ENCODE data around the gene IGSF22.

The IGSF22 gene

GRCh38 chr11:18707811-18708340, 18.1 kb downstream of the IGSF22 start:
- Histone ChIP-seq H3K27ac (ENCODE audit: low read length) (no peak overlapping the region), H3K27me3 (ENCODE audit: control insufficient read depth, insufficient read depth, low read length) (no peaks in the 10 kb centered on the region), H3K9ac (ENCODE audit: low read length) (no peak overlapping the region), H3K4me1 (ENCODE audit: control insufficient read depth, low read depth, low read length) (no peaks in the 10 kb centered on the region), H3K36me3 (ENCODE audit: control insufficient read depth, low read depth, low read length) (no peaks in the 10 kb centered on the region), H3K9me3 (ENCODE audit: control insufficient read depth, low read depth, low read length) (no peaks in the 10 kb centered on the region), H3K4me3 (ENCODE audit: low read length) (no peak overlapping the region)

GRCh38 chr11:18706330-18707243, 19.4 kb downstream of the IGSF22 start:
- Histone ChIP-seq H3K4me1 (ENCODE audit: control insufficient read depth, low read depth, low read length) (no peaks in the 10 kb centered on the region), H3K36me3 (ENCODE audit: control insufficient read depth, low read depth, low read length) (no peaks in the 10 kb centered on the region), H3K4me3 (ENCODE audit: low read length) (no peak overlapping the region), H3K27me3 (ENCODE audit: control insufficient read depth, insufficient read depth, low read length) (no peaks in the 10 kb centered on the region), H3K9me3 (ENCODE audit: control insufficient read depth, low read depth, low read length) (no peaks in the 10 kb centered on the region), H3K27ac (ENCODE audit: low read length) (no peak overlapping the region), H3K9ac (ENCODE audit: low read length) (no peak overlapping the region)

- H3K4me3 ChIP-seq (ENCODE audit: low read length): no peak overlapping the region
- H3K27me3 ChIP-seq (ENCODE audit: control insufficient read depth, insufficient read depth, low read length): no peaks in the 10 kb centered on the region
- H3K36me3 ChIP-seq (ENCODE audit: control insufficient read depth, low read depth, low read length): no peaks in the 10 kb centered on the region
- H3K9me3 ChIP-seq (ENCODE audit: control insufficient read depth, low read depth, low read length): no peaks in the 10 kb centered on the region
- H3K4me1 ChIP-seq (ENCODE audit: control insufficient read depth, low read depth, low read length): no peaks in the 10 kb centered on the region
- H3K9ac ChIP-seq (ENCODE audit: low read length): no peak overlapping the region
- no peak overlapping the region for H3K27ac ChIP-seq (ENCODE audit: low read length)
Observed at GRCh38 chr11:18705651-18706281, 20.2 kb downstream of the IGSF22 start.

- Histone ChIP-seq H3K27me3 (ENCODE audit: control insufficient read depth, insufficient read depth, low read length) (peaks cover 6% of the 10 kb centered on the region), H3K9ac (ENCODE audit: low read length) (no peak overlapping the region), H3K4me1 (ENCODE audit: control insufficient read depth, low read depth, low read length) (no peaks in the 10 kb centered on the region), H3K36me3 (ENCODE audit: control insufficient read depth, low read depth, low read length) (no peaks in the 10 kb centered on the region), H3K27ac (ENCODE audit: low read length) (no peak overlapping the region), H3K9me3 (ENCODE audit: control insufficient read depth, low read depth, low read length) (no peaks in the 10 kb centered on the region), H3K4me3 (ENCODE audit: low read length) (no peak overlapping the region)
Observed at GRCh38 chr11:18704698-18705097, 21.3 kb downstream of the IGSF22 start.

- no peak overlapping the region for H3K4me3 ChIP-seq (ENCODE audit: low read length)
- no peak overlapping the region for H3K27ac ChIP-seq (ENCODE audit: low read length)
- H3K9me3 ChIP-seq (ENCODE audit: control insufficient read depth, low read depth, low read length): no peaks in the 10 kb centered on the region
- no peaks in the 10 kb centered on the region for H3K4me1 ChIP-seq (ENCODE audit: control insufficient read depth, low read depth, low read length)
- no peaks in the 10 kb centered on the region for H3K36me3 ChIP-seq (ENCODE audit: control insufficient read depth, low read depth, low read length)
- H3K27me3 ChIP-seq (ENCODE audit: control insufficient read depth, insufficient read depth, low read length): peaks cover 11% of the 10 kb centered on the region
- no peak overlapping the region for H3K9ac ChIP-seq (ENCODE audit: low read length)
Observed at GRCh38 chr11:18704045-18704645, 21.8 kb downstream of the IGSF22 start.

GRCh38 chr11:18703001-18703763, 22.8 kb downstream of the IGSF22 start:
- H3K27ac ChIP-seq (ENCODE audit: low read length): no peak overlapping the region
- no peaks in the 10 kb centered on the region for H3K36me3 ChIP-seq (ENCODE audit: control insufficient read depth, low read depth, low read length)
- no peaks in the 10 kb centered on the region for H3K9me3 ChIP-seq (ENCODE audit: control insufficient read depth, low read depth, low read length)
- H3K4me3 ChIP-seq (ENCODE audit: low read length): no peak overlapping the region
- no peaks in the 10 kb centered on the region for H3K4me1 ChIP-seq (ENCODE audit: control insufficient read depth, low read depth, low read length)
- no peak overlapping the region for H3K9ac ChIP-seq (ENCODE audit: low read length)
- H3K27me3 ChIP-seq (ENCODE audit: control insufficient read depth, insufficient read depth, low read length): peaks cover 11% of the 10 kb centered on the region

GRCh38 chr11:18701614-18702216, 24.3 kb downstream of the IGSF22 start:
- Histone ChIP-seq H3K9me3 (ENCODE audit: control insufficient read depth, low read depth, low read length) (no peaks in the 10 kb centered on the region), H3K36me3 (ENCODE audit: control insufficient read depth, low read depth, low read length) (no peaks in the 10 kb centered on the region), H3K27me3 (ENCODE audit: control insufficient read depth, insufficient read depth, low read length) (peaks cover 25% of the 10 kb centered on the region), H3K4me1 (ENCODE audit: control insufficient read depth, low read depth, low read length) (no peaks in the 10 kb centered on the region), H3K27ac (ENCODE audit: low read length) (no peak overlapping the region), H3K9ac (ENCODE audit: low read length) (no peak overlapping the region), H3K4me3 (ENCODE audit: low read length) (no peak overlapping the region)

- H3K36me3 ChIP-seq (ENCODE audit: control insufficient read depth, low read depth, low read length): no peaks in the 10 kb centered on the region
- no peaks in the 10 kb centered on the region for H3K4me1 ChIP-seq (ENCODE audit: control insufficient read depth, low read depth, low read length)
- no peak overlapping the region for H3K9ac ChIP-seq (ENCODE audit: low read length)
- no peak overlapping the region for H3K4me3 ChIP-seq (ENCODE audit: low read length)
- no peaks in the 10 kb centered on the region for H3K9me3 ChIP-seq (ENCODE audit: control insufficient read depth, low read depth, low read length)
- H3K27me3 ChIP-seq (ENCODE audit: control insufficient read depth, insufficient read depth, low read length): peaks cover 30% of the 10 kb centered on the region
- H3K27ac ChIP-seq (ENCODE audit: low read length): no peak overlapping the region
Observed at GRCh38 chr11:18700872-18701271, 25.1 kb downstream of the IGSF22 start.

- Histone ChIP-seq H3K27ac (ENCODE audit: low read length) (no peak overlapping the region), H3K9ac (ENCODE audit: low read length) (no peak overlapping the region), H3K4me1 (ENCODE audit: control insufficient read depth, low read depth, low read length) (no peaks in the 10 kb centered on the region), H3K27me3 (ENCODE audit: control insufficient read depth, insufficient read depth, low read length) (peaks cover 30% of the 10 kb centered on the region), H3K4me3 (ENCODE audit: low read length) (no peak overlapping the region), H3K36me3 (ENCODE audit: control insufficient read depth, low read depth, low read length) (no peaks in the 10 kb centered on the region), H3K9me3 (ENCODE audit: control insufficient read depth, low read depth, low read length) (no peaks in the 10 kb centered on the region)
Observed at GRCh38 chr11:18700375-18700774, 25.6 kb downstream of the IGSF22 start.

GRCh38 chr11:18699848-18700261, 26.1 kb downstream of the IGSF22 start:
- peak overlapping the region; percentile 69 for H3K4me3 ChIP-seq (ENCODE audit: low read length)
- no peaks in the 10 kb centered on the region for H3K9me3 ChIP-seq (ENCODE audit: control insufficient read depth, low read depth, low read length)
- no peaks in the 10 kb centered on the region for H3K4me1 ChIP-seq (ENCODE audit: control insufficient read depth, low read depth, low read length)
- peaks cover 30% of the 10 kb centered on the region for H3K27me3 ChIP-seq (ENCODE audit: control insufficient read depth, insufficient read depth, low read length)
- H3K9ac ChIP-seq (ENCODE audit: low read length): no peak overlapping the region
- H3K27ac ChIP-seq (ENCODE audit: low read length): no peak overlapping the region
- no peaks in the 10 kb centered on the region for H3K36me3 ChIP-seq (ENCODE audit: control insufficient read depth, low read depth, low read length)

GRCh38 chr11:18699269-18699596, 26.8 kb downstream of the IGSF22 start:
- H3K36me3 ChIP-seq (ENCODE audit: control insufficient read depth, low read depth, low read length): no peaks in the 10 kb centered on the region
- H3K9ac ChIP-seq (ENCODE audit: low read length): peak overlapping the region; percentile 40
- peaks cover 30% of the 10 kb centered on the region for H3K27me3 ChIP-seq (ENCODE audit: control insufficient read depth, insufficient read depth, low read length)
- no peaks in the 10 kb centered on the region for H3K4me1 ChIP-seq (ENCODE audit: control insufficient read depth, low read depth, low read length)
- H3K27ac ChIP-seq (ENCODE audit: low read length): no peak overlapping the region
- peak overlapping the region; percentile 69 for H3K4me3 ChIP-seq (ENCODE audit: low read length)
- no peaks in the 10 kb centered on the region for H3K9me3 ChIP-seq (ENCODE audit: control insufficient read depth, low read depth, low read length)

Data from iPS-18a (cell line).